ENCODE measurements around the gene SLC22A3. TPM values are rescaled to one million over a fixed set of nuclear protein-coding genes. Genes with fewer than 3 reads are reported as not detected.
"Not testable (repeated sequence)": the region's sequence is repeated elsewhere in the genome, so short reads cannot be mapped to it uniquely, and the experiment has no call there.

The SLC22A3 gene
- polyA plus RNA-seq, 1 donor from 2014 or later: not detected

GRCh38 chr6:160450849-160451248 is 102.7 kb downstream of the SLC22A3 start:
- Mint-ChIP-seq H3K4me1 (no peaks in the 10 kb centered on the region), H3K27me3 (peaks cover 11% of the 10 kb centered on the region), H3K9me3 (peaks cover 0 to 4% (median 2%) of the 10 kb centered on the region in 3 donors), H3K27ac (no peak overlapping the region), H3K36me3 (no peaks in the 10 kb centered on the region), H3K4me3 (no peak overlapping the region)

- Mint-ChIP-seq H3K4me3 (no peak overlapping the region), H3K4me1 (peaks cover under 1 to 5% (median 4%) of the 10 kb centered on the region in 3 donors), H3K36me3 (no peaks in the 10 kb centered on the region), H3K27me3 (peaks cover 7% of the 10 kb centered on the region), H3K27ac (no peak overlapping the region), H3K9me3 (peaks cover 0 to 4% (median 2%) of the 10 kb centered on the region in 3 donors)
Measured at GRCh38 chr6:160454303-160454702, 106.1 kb downstream of the SLC22A3 start.

- Mint-ChIP-seq H3K27ac (no peak overlapping the region), H3K4me1 (peaks cover 3 to 10% (median 4%) of the 10 kb centered on the region in 3 donors), H3K36me3 (no peaks in the 10 kb centered on the region), H3K4me3 (no peak overlapping the region), H3K9me3 (no peaks in the 10 kb centered on the region), H3K27me3 (peaks cover 8% of the 10 kb centered on the region)
Measured at GRCh38 chr6:160455081-160455480, 106.9 kb downstream of the SLC22A3 start.

- H3K36me3 Mint-ChIP-seq: no peaks in the 10 kb centered on the region
- H3K27ac Mint-ChIP-seq: no peak overlapping the region
- peaks cover 3 to 11% (median 6%) of the 10 kb centered on the region in 3 donors for H3K4me1 Mint-ChIP-seq
- H3K27me3 Mint-ChIP-seq: peaks cover 8% of the 10 kb centered on the region
- no peaks in the 10 kb centered on the region for H3K9me3 Mint-ChIP-seq
- no peak overlapping the region for H3K4me3 Mint-ChIP-seq
Measured at GRCh38 chr6:160455541-160456213, 107.5 kb downstream of the SLC22A3 start.

- Mint-ChIP-seq H3K4me1 (peaks cover 6 to 11% (median 10%) of the 10 kb centered on the region in 3 donors), H3K27ac (no peak overlapping the region), H3K36me3 (no peaks in the 10 kb centered on the region), H3K4me3 (no peak overlapping the region), H3K27me3 (peaks cover 10% of the 10 kb centered on the region), H3K9me3 (no peaks in the 10 kb centered on the region)
Measured at GRCh38 chr6:160456214-160456546, 108.0 kb downstream of the SLC22A3 start.

- H3K9me3 Mint-ChIP-seq: no peaks in the 10 kb centered on the region
- peaks cover 16 to 20% (median 16%) of the 10 kb centered on the region in 3 donors for H3K4me1 Mint-ChIP-seq
- no peak overlapping the region for H3K27ac Mint-ChIP-seq
- H3K36me3 Mint-ChIP-seq: no peaks in the 10 kb centered on the region
- H3K4me3 Mint-ChIP-seq: no peak overlapping the region
- peaks cover 9% of the 10 kb centered on the region for H3K27me3 Mint-ChIP-seq
Measured at GRCh38 chr6:160457823-160458222, 109.6 kb downstream of the SLC22A3 start.

GRCh38 chr6:160461641-160462040 is 113.5 kb downstream of the SLC22A3 start:
- peaks cover 17% of the 10 kb centered on the region for H3K27me3 Mint-ChIP-seq
- no peaks in the 10 kb centered on the region for H3K9me3 Mint-ChIP-seq
- no peak overlapping the region for H3K27ac Mint-ChIP-seq
- H3K4me3 Mint-ChIP-seq: no peak overlapping the region
- H3K36me3 Mint-ChIP-seq: no peaks in the 10 kb centered on the region
- H3K4me1 Mint-ChIP-seq: peaks cover 22 to 27% (median 24%) of the 10 kb centered on the region in 3 donors

GRCh38 chr6:160462116-160462515 is 113.9 kb downstream of the SLC22A3 start:
- Mint-ChIP-seq H3K27me3 (peaks cover 17% of the 10 kb centered on the region), H3K9me3 (no peaks in the 10 kb centered on the region), H3K27ac (no peak overlapping the region), H3K4me3 (no peak overlapping the region), H3K36me3 (no peaks in the 10 kb centered on the region), H3K4me1 (peaks cover 22 to 27% (median 24%) of the 10 kb centered on the region in 3 donors)

GRCh38 chr6:160462551-160463109 is 114.5 kb downstream of the SLC22A3 start:
- Mint-ChIP-seq H3K27ac (peak overlapping the region in 2 of 3 donors; percentile 1 to 35), H3K4me1 (peaks cover 19 to 27% (median 24%) of the 10 kb centered on the region in 3 donors), H3K9me3 (no peaks in the 10 kb centered on the region), H3K36me3 (no peaks in the 10 kb centered on the region), H3K27me3 (peaks cover 17% of the 10 kb centered on the region), H3K4me3 (peak overlapping the region in 2 of 4 donors; percentile 80 to 89)

GRCh38 chr6:160464744-160465143 is 116.6 kb downstream of the SLC22A3 start:
- Mint-ChIP-seq H3K27me3 (peaks cover 15% of the 10 kb centered on the region), H3K27ac (no peak overlapping the region), H3K4me1 (peaks cover 15 to 23% (median 22%) of the 10 kb centered on the region in 3 donors), H3K9me3 (no peaks in the 10 kb centered on the region), H3K4me3 (no peak overlapping the region), H3K36me3 (no peaks in the 10 kb centered on the region)

GRCh38 chr6:160467261-160467871 is 119.2 kb downstream of the SLC22A3 start:
- not testable (repeated sequence) for H3K4me3 Mint-ChIP-seq, H3K9me3 Mint-ChIP-seq, H3K36me3 Mint-ChIP-seq, H3K27ac Mint-ChIP-seq
- Mint-ChIP-seq H3K27me3 (peaks cover 11% of the 10 kb centered on the region), H3K4me1 (peaks cover 11 to 12% (median 11%) of the 10 kb centered on the region in 3 donors)

GRCh38 chr6:160469153-160469552 is 121.0 kb downstream of the SLC22A3 start:
- Mint-ChIP-seq H3K27ac (no peak overlapping the region), H3K4me3 (no peak overlapping the region), H3K27me3 (peaks cover 5% of the 10 kb centered on the region)

GRCh38 chr6:160476056-160476455 is 127.9 kb downstream of the SLC22A3 start:
- not testable (repeated sequence) for H3K4me3 Mint-ChIP-seq, H3K4me1 Mint-ChIP-seq, H3K36me3 Mint-ChIP-seq, H3K27ac Mint-ChIP-seq, H3K9me3 Mint-ChIP-seq, H3K27me3 Mint-ChIP-seq

More at GRCh38 chr6:160469153-160469552, 121.0 kb downstream of the SLC22A3 start:
- H3K9me3 Mint-ChIP-seq: peaks cover 0 to under 1% (median 0%) of the 10 kb centered on the region in 3 donors
- H3K36me3 Mint-ChIP-seq: no peaks in the 10 kb centered on the region
- no peaks in the 10 kb centered on the region for H3K4me1 Mint-ChIP-seq

- not testable (repeated sequence) for H3K27me3 Mint-ChIP-seq, H3K4me1 Mint-ChIP-seq, H3K27ac Mint-ChIP-seq, H3K4me3 Mint-ChIP-seq, H3K36me3 Mint-ChIP-seq
- peaks cover 0 to 11% (median 1%) of the 10 kb centered on the region in 3 donors for H3K9me3 Mint-ChIP-seq
Measured at GRCh38 chr6:160477072-160477471, 128.9 kb downstream of the SLC22A3 start.

- Mint-ChIP-seq H3K27me3 (no peaks in the 10 kb centered on the region), H3K4me1 (no peaks in the 10 kb centered on the region), H3K4me3 (no peak overlapping the region), H3K9me3 (peaks cover 1 to 11% (median 3%) of the 10 kb centered on the region in 3 donors), H3K36me3 (peaks cover 5% of the 10 kb centered on the region), H3K27ac (no peak overlapping the region)
Measured at GRCh38 chr6:160477901-160478300, 129.7 kb downstream of the SLC22A3 start.

Data from IgD-negative memory B cell (primary cell).